ENCODE results near the gene SEMA3D. TPM values are rescaled to one million over a fixed set of nuclear protein-coding genes. Genes with fewer than 3 reads are reported as not detected.
"Not testable (repeated sequence)": the region's sequence is repeated elsewhere in the genome, so short reads cannot be mapped to it uniquely, and the experiment has no call there.

SEMA3D gene
- total RNA-seq, 2 donors from 2014 or later: 0.12 TPM; not detected in 1

GRCh38 chr7:84998665-84999064, 188.2 kb downstream of the SEMA3D start:
- no peak for DNase-seq
- no peaks in the 10 kb centered on the region for H3K9me3 ChIP-seq (ENCODE audit: control insufficient read depth, low read length, poor library complexity, severe bottlenecking)
- ATAC-seq: no peak
- Mint-ChIP-seq H3K27ac (no peak overlapping the region), H3K4me3 (no peak overlapping the region), H3K27me3 (no peaks in the 10 kb centered on the region), H3K4me1 (no peaks in the 10 kb centered on the region), H3K36me3 (ENCODE audit: low read depth) (no peaks in the 10 kb centered on the region)

GRCh38 chr7:84997626-84998025, 189.2 kb downstream of the SEMA3D start:
- H3K27me3 Mint-ChIP-seq: no peaks in the 10 kb centered on the region
- no peak overlapping the region for H3K4me3 Mint-ChIP-seq
- no peaks in the 10 kb centered on the region for H3K9me3 ChIP-seq (ENCODE audit: control insufficient read depth, low read length, poor library complexity, severe bottlenecking)
- H3K36me3 Mint-ChIP-seq (ENCODE audit: low read depth): no peaks in the 10 kb centered on the region
- H3K27ac Mint-ChIP-seq: no peak overlapping the region
- no peak for ATAC-seq
- DNase-seq: no peak
- no peaks in the 10 kb centered on the region for H3K4me1 Mint-ChIP-seq

DNA sequence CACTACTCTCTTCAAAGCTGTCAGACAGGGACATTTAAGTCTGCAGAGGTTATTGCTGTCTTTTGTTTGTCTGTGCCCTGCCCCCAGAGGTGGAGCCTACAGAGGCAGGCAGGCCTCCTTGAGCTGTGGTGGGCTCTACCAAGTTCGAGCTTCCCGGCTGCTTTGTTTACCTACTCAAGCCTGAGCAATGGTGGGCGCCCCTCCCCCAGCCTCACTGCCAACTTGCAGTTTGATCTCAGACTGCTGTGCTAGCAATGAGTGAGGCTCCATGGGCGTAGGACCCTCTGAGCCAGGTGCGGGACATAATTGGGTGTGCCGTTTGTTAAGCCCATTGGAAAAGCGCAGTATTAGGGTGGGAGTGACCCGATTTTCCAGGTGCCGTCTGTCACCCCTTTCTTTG, 193.9 kb downstream of the SEMA3D start:
- not testable (repeated sequence) for H3K4me1 Mint-ChIP-seq, H3K4me3 Mint-ChIP-seq

DNA sequence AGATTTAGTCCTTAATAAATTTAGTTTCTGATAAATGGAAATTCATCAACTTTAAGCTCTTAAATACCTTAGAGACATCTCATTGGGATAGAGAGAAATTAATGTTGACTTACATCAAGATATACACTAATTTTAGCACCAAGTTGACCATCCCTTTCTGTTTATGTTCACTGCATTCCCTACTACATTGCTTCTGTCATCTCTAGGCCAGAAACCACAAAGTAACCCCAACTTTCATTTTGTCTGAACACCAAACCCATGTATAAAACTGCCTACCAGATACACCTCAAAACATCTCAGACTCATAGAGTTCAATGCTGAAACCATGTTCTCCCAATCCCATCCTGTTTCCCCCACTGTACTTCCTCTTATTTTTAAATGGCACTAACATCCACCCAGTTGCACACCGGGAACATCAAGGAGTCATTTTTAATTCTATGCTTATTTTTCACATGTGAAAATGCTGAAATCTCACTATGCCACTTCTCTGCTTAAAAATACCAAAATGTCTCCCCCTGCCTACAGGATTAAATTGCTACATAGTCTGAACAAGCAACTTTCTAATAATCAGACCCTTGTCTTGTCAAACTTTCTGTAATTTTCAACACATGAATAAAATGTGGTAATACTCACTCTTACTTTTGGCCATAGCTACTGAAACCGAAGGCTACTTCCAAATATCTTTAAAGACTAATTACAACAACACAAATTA, 201.6 kb downstream of the SEMA3D start:
- no peak overlapping the region for H3K4me3 Mint-ChIP-seq
- peaks cover 4% of the 10 kb centered on the region for H3K9me3 ChIP-seq (ENCODE audit: control insufficient read depth, low read length, poor library complexity, severe bottlenecking)
- no peaks in the 10 kb centered on the region for H3K36me3 Mint-ChIP-seq (ENCODE audit: low read depth)
- H3K4me1 Mint-ChIP-seq: no peaks in the 10 kb centered on the region
- H3K27ac Mint-ChIP-seq: no peak overlapping the region
- DNase-seq (no peak), ATAC-seq (no peak)
- no peaks in the 10 kb centered on the region for H3K27me3 Mint-ChIP-seq

More for the DNA sequence above, 193.9 kb downstream of the SEMA3D start:
- not testable (repeated sequence) for ATAC-seq; H3K9me3 ChIP-seq (ENCODE audit: control insufficient read depth, low read length, poor library complexity, severe bottlenecking); H3K36me3 Mint-ChIP-seq (ENCODE audit: low read depth); H3K27me3 Mint-ChIP-seq; DNase-seq; H3K27ac Mint-ChIP-seq

GRCh38 chr7:84982199-84982598, 204.7 kb downstream of the SEMA3D start:
- no peaks in the 10 kb centered on the region for H3K36me3 Mint-ChIP-seq (ENCODE audit: low read depth)
- no peaks in the 10 kb centered on the region for H3K27me3 Mint-ChIP-seq
- no peak for ATAC-seq
- peaks cover 4% of the 10 kb centered on the region for H3K9me3 ChIP-seq (ENCODE audit: control insufficient read depth, low read length, poor library complexity, severe bottlenecking)
- H3K27ac Mint-ChIP-seq: no peak overlapping the region
- H3K4me1 Mint-ChIP-seq: no peaks in the 10 kb centered on the region
- no peak overlapping the region for H3K4me3 Mint-ChIP-seq
- no peak for DNase-seq

GRCh38 chr7:84981055-84981976, 205.5 kb downstream of the SEMA3D start:
- H3K36me3 Mint-ChIP-seq (ENCODE audit: low read depth): no peaks in the 10 kb centered on the region
- ATAC-seq (no peak), DNase-seq (no peak)
- H3K27me3 Mint-ChIP-seq: no peaks in the 10 kb centered on the region
- H3K4me3 Mint-ChIP-seq: no peak overlapping the region
- H3K4me1 Mint-ChIP-seq: no peaks in the 10 kb centered on the region
- no peak overlapping the region for H3K27ac Mint-ChIP-seq
- H3K9me3 ChIP-seq (ENCODE audit: control insufficient read depth, low read length, poor library complexity, severe bottlenecking): peaks cover 4% of the 10 kb centered on the region

GRCh38 chr7:84975586-84976185, 211.2 kb downstream of the SEMA3D start:
- Mint-ChIP-seq H3K27ac (no peak overlapping the region), H3K27me3 (no peaks in the 10 kb centered on the region), H3K36me3 (ENCODE audit: low read depth) (no peaks in the 10 kb centered on the region), H3K4me3 (no peak overlapping the region), H3K4me1 (no peaks in the 10 kb centered on the region)
- ATAC-seq: no peak
- no peak for DNase-seq
- no peaks in the 10 kb centered on the region for H3K9me3 ChIP-seq (ENCODE audit: control insufficient read depth, low read length, poor library complexity, severe bottlenecking)

DNA sequence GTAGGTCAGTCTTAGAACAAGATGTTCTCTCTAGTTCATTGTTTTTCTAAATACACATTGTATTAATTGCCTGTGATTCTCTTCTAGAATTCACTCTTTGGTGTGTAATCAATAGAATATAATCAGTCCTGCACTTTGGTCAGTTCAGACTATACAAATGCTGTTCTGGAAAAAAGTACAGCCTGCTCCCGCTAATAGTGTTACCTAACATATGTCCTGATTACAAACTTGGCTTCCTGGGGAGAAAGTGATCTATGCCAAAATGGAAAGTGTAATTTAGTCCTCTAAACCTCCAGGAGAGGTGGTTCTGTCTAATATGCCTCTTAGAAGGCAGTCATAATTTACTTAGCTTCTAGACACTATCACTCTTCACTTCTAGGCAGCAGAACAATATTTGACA, 215.5 kb downstream of the SEMA3D start:
- no peaks in the 10 kb centered on the region for H3K9me3 ChIP-seq (ENCODE audit: control insufficient read depth, low read length, poor library complexity, severe bottlenecking)
- H3K27ac Mint-ChIP-seq: no peak overlapping the region
- no peak overlapping the region for H3K4me3 Mint-ChIP-seq
- H3K4me1 Mint-ChIP-seq: no peaks in the 10 kb centered on the region
- H3K27me3 Mint-ChIP-seq: no peaks in the 10 kb centered on the region
- no peak for ATAC-seq
- DNase-seq: no peak
- H3K36me3 Mint-ChIP-seq (ENCODE audit: low read depth): no peaks in the 10 kb centered on the region

- ATAC-seq: no peak
Measured at GRCh38 chr7:84970670-84971069, 216.2 kb downstream of the SEMA3D start.

GRCh38 chr7:84953234-84953633, 233.6 kb downstream of the SEMA3D start:
- Mint-ChIP-seq H3K4me1 (no peaks in the 10 kb centered on the region), H3K4me3 (no peak overlapping the region), H3K27ac (no peak overlapping the region), H3K36me3 (ENCODE audit: low read depth) (no peaks in the 10 kb centered on the region), H3K27me3 (no peaks in the 10 kb centered on the region)
- ATAC-seq (no peak), DNase-seq (no peak)
- no peaks in the 10 kb centered on the region for H3K9me3 ChIP-seq (ENCODE audit: control insufficient read depth, low read length, poor library complexity, severe bottlenecking)

More at GRCh38 chr7:84970670-84971069, 216.2 kb downstream of the SEMA3D start:
- no peaks in the 10 kb centered on the region for H3K9me3 ChIP-seq (ENCODE audit: control insufficient read depth, low read length, poor library complexity, severe bottlenecking)
- H3K4me3 Mint-ChIP-seq: no peak overlapping the region
- H3K36me3 Mint-ChIP-seq (ENCODE audit: low read depth): no peaks in the 10 kb centered on the region
- DNase-seq: no peak
- no peaks in the 10 kb centered on the region for H3K4me1 Mint-ChIP-seq
- no peaks in the 10 kb centered on the region for H3K27me3 Mint-ChIP-seq
- no peak overlapping the region for H3K27ac Mint-ChIP-seq

DNA sequence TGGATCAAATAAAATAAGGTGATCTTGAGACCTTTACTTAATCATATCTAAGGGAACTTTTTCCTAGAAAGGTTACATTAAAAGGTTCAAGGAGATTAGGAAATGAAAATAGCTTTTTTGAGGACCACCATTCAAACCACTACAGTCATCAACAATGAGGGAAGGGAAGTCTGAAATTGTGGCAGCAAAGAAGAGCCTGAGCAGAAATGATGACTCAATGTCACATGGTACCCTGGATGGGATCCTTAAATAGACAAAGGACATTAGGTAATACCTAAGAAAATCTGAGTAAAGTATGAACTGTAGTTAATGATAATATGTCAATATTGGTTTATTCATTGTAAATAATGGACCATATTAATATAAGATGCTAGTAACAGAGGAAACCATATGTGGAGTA, 236.0 kb downstream of the SEMA3D start:
- H3K27ac Mint-ChIP-seq: no peak overlapping the region
- no peaks in the 10 kb centered on the region for H3K9me3 ChIP-seq (ENCODE audit: control insufficient read depth, low read length, poor library complexity, severe bottlenecking)
- H3K4me1 Mint-ChIP-seq: no peaks in the 10 kb centered on the region
- H3K4me3 Mint-ChIP-seq: no peak overlapping the region
- no peaks in the 10 kb centered on the region for H3K36me3 Mint-ChIP-seq (ENCODE audit: low read depth)
- DNase-seq: no peak
- no peak for ATAC-seq
- H3K27me3 Mint-ChIP-seq: no peaks in the 10 kb centered on the region

- DNase-seq (no peak), ATAC-seq (no peak)
- H3K4me3 Mint-ChIP-seq: no peak overlapping the region
- H3K4me1 Mint-ChIP-seq: no peaks in the 10 kb centered on the region
- H3K36me3 Mint-ChIP-seq (ENCODE audit: low read depth): no peaks in the 10 kb centered on the region
- H3K9me3 ChIP-seq (ENCODE audit: control insufficient read depth, low read length, poor library complexity, severe bottlenecking): no peaks in the 10 kb centered on the region
- H3K27me3 Mint-ChIP-seq: no peaks in the 10 kb centered on the region
- no peak overlapping the region for H3K27ac Mint-ChIP-seq
Measured at GRCh38 chr7:84949501-84949900, 237.4 kb downstream of the SEMA3D start.

- no peaks in the 10 kb centered on the region for H3K4me1 Mint-ChIP-seq
- H3K9me3 ChIP-seq (ENCODE audit: control insufficient read depth, low read length, poor library complexity, severe bottlenecking): no peaks in the 10 kb centered on the region
- no peak overlapping the region for H3K4me3 Mint-ChIP-seq
- no peaks in the 10 kb centered on the region for H3K27me3 Mint-ChIP-seq
- no peak overlapping the region for H3K27ac Mint-ChIP-seq
- H3K36me3 Mint-ChIP-seq (ENCODE audit: low read depth): no peaks in the 10 kb centered on the region
- no peak for DNase-seq
- no peak for ATAC-seq
Measured at GRCh38 chr7:84949067-84949466, 237.8 kb downstream of the SEMA3D start.

Data from T-helper 17 cell (primary cell).